K562 (cell line): ENCODE results near the gene POU4F1. TPM values are rescaled to one million over a fixed set of nuclear protein-coding genes. Genes with fewer than 3 reads are reported as not detected.

Experiments
- ATAC-seq: fragments of 200-7000 bp; cut with Tn5 transposase; 3 replicates; pipeline ENCODE4 v1.9.1; 2020; ENCODE audit warnings: moderate library complexity
- BruUV-seq: library from RNA; stranded (reverse); fragments of 400-500 nt; replicated peaks from 2 replicates; lab custom pipeline; 2021; lab: Mats Ljungman, UMichigan
- CTCF ChIA-PET: fragments of 300-600 bp; formaldehyde crosslinking; extraction: SDS; loops from one replicate; lab custom pipeline; 2021; ENCODE audit warnings: low intra/inter-chr PET ratio; lab: Yijun Ruan, JAX
- POLR2A ChIA-PET: fragments of 300-600, 350-650 bp; sonication (Branson Sonifier 250); formaldehyde crosslinking; extraction: SDS; loops from one replicate; lab custom pipeline; 2021; ENCODE audit warnings: antibody characterized with exemption, inconsistent platforms; lab: Yijun Ruan, JAX
- DNase-seq, 4 experiments: peaks; one replicate each; pipeline versions ENCODE4 v3.0.0 to v3.0.0-alpha.2; 2011 to 2018; ENCODE audit warnings: low spot score in 3 of 4, mixed read lengths in 3 of 4; ENCODE audit errors: extremely low read depth in 1 of 4
- FAIRE-seq: peaks from 2 replicates; lab custom pipeline; 2011; peaks lifted over from hg19 to GRCh38; lab: Jason Lieb, UNC
- H2AFZ ChIP-seq: 2 replicates; pipeline ENCODE4 v1.6.0; 2011; ENCODE audit warnings: low read depth, low read length, control low read depth, inconsistent platforms
- H3K27ac ChIP-seq: fragments of 200-600 bp; 3 replicates; pipeline ENCODE4 v1.8.0; 2011; ENCODE audit warnings: low read depth, mild to moderate bottlenecking, control low read depth, inconsistent platforms, low read length, moderate library complexity, mixed read lengths; ENCODE audit errors: extremely low read depth
- H3K27me3 ChIP-seq, 2 experiments: fragments of 300-600 bp in 1 of 2; 2 replicates in 1 of 2; 3 replicates in 1 of 2; pipeline versions ENCODE4 v1.6.0 to v1.8.0; 2011; ENCODE audit warnings: inconsistent platforms in 2 of 2, low read length in 2 of 2, mild to moderate bottlenecking in 1 of 2, mixed read lengths in 1 of 2, moderate library complexity in 1 of 2; ENCODE audit not compliant: control insufficient read depth in 2 of 2, insufficient read depth in 2 of 2
- H3K36me3 ChIP-seq: fragments of 300-600 bp; 3 replicates; pipeline ENCODE4 v1.8.0; 2011; ENCODE audit warnings: mild to moderate bottlenecking, low read length, inconsistent platforms; ENCODE audit not compliant: control insufficient read depth, insufficient read depth
- H3K4me1 ChIP-seq, 2 experiments: fragments of 200-600 bp in 1 of 2; replicated peaks in 1 of 2; 2 replicates in 1 of 2; 3 replicates in 1 of 2; pipeline versions ENCODE4 v1.5.1 to v1.8.0; 2011; ENCODE audit warnings: inconsistent platforms in 2 of 2, low read length in 2 of 2, mild to moderate bottlenecking in 1 of 2, mixed read lengths in 1 of 2, moderate library complexity in 1 of 2; ENCODE audit not compliant: control insufficient read depth in 2 of 2, insufficient read depth in 2 of 2
- H3K4me2 ChIP-seq: 2 replicates; pipeline ENCODE4 v1.6.1; 2011; ENCODE audit warnings: low read length, control low read depth, inconsistent platforms, mixed read lengths; ENCODE audit not compliant: insufficient read depth
- H3K4me3 ChIP-seq: fragments of 200-600 bp; sonication (generic), shearing (Covaris generic); 2 replicates; pipeline ENCODE4 v1.5.1; 2016; ENCODE audit warnings: control low read depth, inconsistent platforms
- H3K79me2 ChIP-seq: fragments of 200-600 bp; 3 replicates; pipeline ENCODE4 v1.8.0; 2011; ENCODE audit warnings: low read length, inconsistent platforms; ENCODE audit not compliant: control insufficient read depth, insufficient read depth
- H3K9ac ChIP-seq, 2 experiments: 2 replicates each; pipeline versions ENCODE4 v1.6.0 to v1.6.1; 2011; ENCODE audit warnings: low read depth in 2 of 2, low read length in 2 of 2, control low read depth in 1 of 2, inconsistent platforms in 1 of 2, mild to moderate bottlenecking in 1 of 2, mixed read lengths in 1 of 2; ENCODE audit not compliant: insufficient read depth in 1 of 2
- H3K9me1 ChIP-seq: one replicate; pipeline ENCODE4 v1.6.0; 2011; ENCODE audit warnings: inconsistent platforms, mild to moderate bottlenecking, low read length, moderate library complexity; ENCODE audit not compliant: control insufficient read depth, insufficient read depth
- H3K9me3 ChIP-seq: replicated peaks from 2 replicates; pipeline ENCODE4 v1.5.1; 2011; ENCODE audit warnings: low read depth, low read length, inconsistent platforms; ENCODE audit not compliant: control insufficient read depth, insufficient read depth
- H4K20me1 ChIP-seq: replicated peaks from 2 replicates; pipeline ENCODE4 v1.6.1; 2011; ENCODE audit warnings: low read length, inconsistent platforms, mixed read lengths; ENCODE audit not compliant: control insufficient read depth, insufficient read depth
- BMI1 ChIP-seq: fragments of 150-350 bp; IDR thresholded peaks from 2 replicates; pipeline ENCODE4 v1.6.1; 2014; ENCODE audit warnings: low read length
- CBX2 ChIP-seq: fragments of 200-600 bp; sonication (generic); IDR thresholded peaks from one replicate; pipeline ENCODE4 v1.6.1; 2012; ENCODE audit warnings: mild to moderate bottlenecking, low read length, inconsistent platforms; ENCODE audit not compliant: insufficient read depth, poor library complexity, severe bottlenecking
- EP400 ChIP-seq: fragments of 450-650 bp; IDR thresholded peaks from 2 replicates; pipeline ENCODE4 v1.6.1; 2017; ENCODE audit warnings: antibody characterized with exemption, mild to moderate bottlenecking, moderate library complexity
- EWSR1 ChIP-seq: fragments of 450-650 bp; IDR thresholded peaks from 2 replicates; pipeline ENCODE4 v1.6.1; 2018; ENCODE audit warnings: borderline replicate concordance, mild to moderate bottlenecking, low read depth, moderate library complexity; ENCODE audit not compliant: partially characterized antibody
- GABPB2 ChIP-seq: fragments of 250-450 bp; sonication (Bioruptor Pico); conservative IDR thresholded peaks from 2 replicates; pipeline ENCODE4 v1.5.1; 2021; ENCODE audit warnings: mild to moderate bottlenecking
- HMG20A ChIP-seq: fragments of 450-650 bp; formaldehyde crosslinking; conservative IDR thresholded peaks from 2 replicates; pipeline ENCODE4 v1.4.0; 2020; ENCODE audit warnings: mild to moderate bottlenecking, mixed read lengths
- MLX ChIP-seq, 2 experiments: fragments of 450-650 bp in 1 of 2; sonication (generic) in 1 of 2; formaldehyde crosslinking; conservative IDR thresholded peaks; 2 replicates each; pipeline versions ENCODE4 v1.4.0 to v1.8.1; 2020 to 2022; ENCODE audit warnings: mild to moderate bottlenecking in 1 of 2, missing genetic modification reagents in 1 of 2
- NFE2 ChIP-seq: IDR thresholded peaks from 2 replicates; pipeline ENCODE4 v1.6.1; 2014; ENCODE audit warnings: antibody characterized with exemption, low read depth
- RBFOX2 ChIP-seq: fragments of 200-400 bp; formaldehyde crosslinking; IDR thresholded peaks from 2 replicates; pipeline ENCODE4 v1.6.1; 2017; ENCODE audit warnings: low read depth, mild to moderate bottlenecking, low read length, moderate library complexity
- SMARCA4 ChIP-seq: fragments of 450-650 bp; IDR thresholded peaks from 2 replicates; pipeline ENCODE4 v1.6.1; 2016
- TAF7 ChIP-seq: fragments of 450-650 bp; IDR thresholded peaks from 2 replicates; pipeline ENCODE4 v1.6.1; 2016; ENCODE audit warnings: missing genetic modification characterization, missing compliant biosample characterization
- ZNF174 ChIP-seq: fragments of 250-450 bp; sonication (Bioruptor Pico); IDR thresholded peaks from 2 replicates; pipeline ENCODE4 v1.4.0; 2020; ENCODE audit warnings: mild to moderate bottlenecking
- ZNF589 ChIP-seq: fragments of 200-800 bp; sonication (Bioruptor generic); IDR thresholded peaks from 2 replicates; pipeline ENCODE4 v1.6.1; 2016; ENCODE audit warnings: low read depth, missing genetic modification characterization, missing compliant biosample characterization
- WGBS: fragments of 100-300 bp; shearing (Covaris generic); methylation state at CpG from one replicate; pipeline ENCODE4 v1.1.6; 2016; ENCODE audit warnings: low coverage, mixed read lengths; ENCODE audit not compliant: insufficient coverage; ENCODE audit errors: missing lambda C conversion rate; 5-methylcytosine and 5-hydroxymethylcytosine counted together
- in situ Hi-C: fragments of 300-500 bp; cut with MboI; formaldehyde crosslinking; loops from 4 replicates; pipeline ENCODE4 v1.15.0; 2018; ENCODE audit warnings: inconsistent platforms, mixed read lengths
- intact Hi-C: fragments of 100-400 bp; cut with micrococcal nuclease; formaldehyde crosslinking; loops from 2 replicates; pipeline ENCODE4 v1.14.2; 2022
- polyA plus RNA-seq, 8 experiments: library from polyadenylated mRNA; depleted of rRNA in 4 of 8; stranded (reverse) in 5 of 8; unstranded in 3 of 8; fragments of >200 nt; fragmentation: Nextera tagmentation in 2 of 8; fragmentation: Illumina TruSeq in 1 of 8; extraction: Ambion mirVana in 2 of 8; extraction: Trizol in 1 of 8; gene quantifications; 2 replicates each; pipeline versions ENCODE4 v1.2.1 to v1.2.3, GENCODE V29; 2011 to 2014; ENCODE audit warnings: inconsistent platforms in 1 of 8, missing spikeins in 1 of 8
- total RNA-seq, 7 experiments: library from RNA; depleted of rRNA in 6 of 7; stranded (reverse); fragments of >200 nt in 6 of 7; fragmentation: Illumina TruSeq in 2 of 7; extraction: Trizol in 2 of 7; gene quantifications; 2 replicates each; pipeline versions ENCODE4 v1.2.1 to v1.2.3, GENCODE V29; 2011 to 2021; ENCODE audit warnings: low replicate concordance in 1 of 7

Gene POU4F1
- total and polyA plus RNA-seq, 9 of the 15 experiments (the other 6 are each of a cell fraction or from before 2014, with no cell fraction given), result 0.61 to 2.8 (median 1.5) TPM

DNA sequence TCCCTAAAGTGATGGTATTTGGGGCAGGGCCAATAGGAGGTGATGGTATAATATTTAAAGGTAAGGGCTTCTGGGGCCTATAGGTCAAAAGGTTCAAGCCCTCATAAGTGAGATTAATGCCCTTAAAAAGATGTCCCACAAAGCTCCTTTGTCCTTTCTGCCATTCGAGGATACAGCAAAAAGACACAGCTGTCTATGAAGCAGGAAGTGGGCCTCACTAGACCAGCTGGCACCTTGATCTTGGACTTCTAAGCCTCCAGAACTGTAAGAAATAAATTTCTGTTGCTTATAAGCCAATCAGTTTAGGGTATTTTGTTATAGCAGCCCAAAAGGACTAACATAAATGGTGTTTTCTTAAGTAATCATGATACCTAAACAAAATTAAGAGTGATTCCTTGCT, 27.2 kb upstream of the POU4F1 start:
- no TSS peak for BruUV-seq
- H3K36me3 ChIP-seq, result peaks cover 49% of the 10 kb centered on the region; the same call in 2 of the 3 replicates

More for the DNA sequence above, 27.2 kb upstream of the POU4F1 start:
- TF ChIP-seq BMI1 (no peak), TAF7 (no peak), GABPB2 (CRISPR knock-in tag) (no peak), EWSR1 (no peak), CBX2 (no peak), HMG20A (no peak), ZNF589 (no peak), MLX (CRISPR knock-in tag; conservative IDR thresholded peaks at IDR 0.05) (no peak), SMARCA4 (no peak), RBFOX2 (no peak), EP400 (no peak), ZNF174 (CRISPR knock-in tag) (no peak), NFE2 (no peak)
- intact Hi-C loops, result no loop called here
- Histone ChIP-seq H3K9me3 (no peaks in the 10 kb centered on the region), H3K27me3 (no peaks in the 10 kb centered on the region), H3K9ac (no peak overlapping the region), H4K20me1 (no peaks in the 10 kb centered on the region), H3K9me1 (no peaks in the 10 kb centered on the region), H3K4me2 (no peak overlapping the region), H3K4me3 (no peak overlapping the region), H3K4me1 (peaks cover 3 to 4% of the 10 kb centered on the region in 2 experiments; a peak in 3 of 5 replicates), H2AFZ (no peak overlapping the region), H3K27ac (no peak overlapping the region), H3K79me2 (peaks cover 2% of the 10 kb centered on the region; the same call in 1 of the 3 replicates)
- DNase-seq (no peak), FAIRE-seq (no peak), ATAC-seq (no peak)
- ChIA-PET POLR2A (no interaction called here), CTCF (no interaction called here)
- WGBS, result 90% methylated on average over 1 of the region's 1 CpG
- in situ Hi-C loops, result no loop called here
